ENCODE data around the gene GRIN3B.
A peak's percentile ranks its signal among the peaks of the same experiment; 100 is the strongest.
"Not testable (repeated sequence)": the region's sequence is repeated elsewhere in the genome, so short reads cannot be mapped to it uniquely, and the experiment has no call there.

Gene GRIN3B

DNA sequence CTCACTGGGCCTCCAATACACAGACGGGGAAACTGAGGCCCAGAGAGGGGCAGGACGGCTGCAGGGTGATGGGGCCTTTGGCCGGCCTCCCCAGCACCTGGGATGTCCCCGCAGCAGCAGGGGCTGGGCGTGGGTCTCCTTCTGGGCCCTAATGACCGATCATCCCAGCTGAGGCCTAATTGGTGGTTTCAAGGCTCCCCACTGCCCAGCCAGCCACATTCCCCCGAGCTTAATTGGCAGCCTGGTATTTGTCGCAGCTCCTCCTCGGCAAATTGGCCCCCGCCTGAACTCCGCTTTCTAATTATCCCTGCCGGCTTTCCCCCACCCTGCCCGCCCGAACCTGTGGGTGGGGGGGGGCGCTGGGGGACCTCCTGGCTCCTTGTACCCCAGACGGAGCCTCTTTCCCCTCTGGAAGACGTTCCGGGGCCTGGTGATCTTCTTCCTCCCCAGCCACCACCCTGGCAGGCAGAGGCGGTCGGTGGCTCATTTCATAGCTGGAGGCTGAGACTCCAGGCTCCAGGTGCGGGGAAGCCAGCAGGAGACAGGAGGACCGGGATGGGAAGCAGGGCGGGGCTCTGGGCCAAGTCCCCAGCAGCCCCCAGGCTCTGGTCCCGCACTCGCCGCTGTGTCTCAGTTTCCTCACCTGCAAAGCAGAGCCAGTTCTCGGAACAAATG is 43.3 kb upstream of the GRIN3B start:
- TF ChIP-seq ZSCAN30 (tag by site-specific recombination; IDR thresholded peaks at IDR 0.05) (peak; percentile 92), SP7 (tag by site-specific recombination; IDR thresholded peaks at IDR 0.05) (peak; percentile 64; the same call in 1 of the 2 replicates), ZNF521 (tag by site-specific recombination; IDR thresholded peaks at IDR 0.05) (no peak), ZNF585B (tag by site-specific recombination; IDR thresholded peaks at IDR 0.05) (no peak)
- TF ChIP-seq, protein P1, sequence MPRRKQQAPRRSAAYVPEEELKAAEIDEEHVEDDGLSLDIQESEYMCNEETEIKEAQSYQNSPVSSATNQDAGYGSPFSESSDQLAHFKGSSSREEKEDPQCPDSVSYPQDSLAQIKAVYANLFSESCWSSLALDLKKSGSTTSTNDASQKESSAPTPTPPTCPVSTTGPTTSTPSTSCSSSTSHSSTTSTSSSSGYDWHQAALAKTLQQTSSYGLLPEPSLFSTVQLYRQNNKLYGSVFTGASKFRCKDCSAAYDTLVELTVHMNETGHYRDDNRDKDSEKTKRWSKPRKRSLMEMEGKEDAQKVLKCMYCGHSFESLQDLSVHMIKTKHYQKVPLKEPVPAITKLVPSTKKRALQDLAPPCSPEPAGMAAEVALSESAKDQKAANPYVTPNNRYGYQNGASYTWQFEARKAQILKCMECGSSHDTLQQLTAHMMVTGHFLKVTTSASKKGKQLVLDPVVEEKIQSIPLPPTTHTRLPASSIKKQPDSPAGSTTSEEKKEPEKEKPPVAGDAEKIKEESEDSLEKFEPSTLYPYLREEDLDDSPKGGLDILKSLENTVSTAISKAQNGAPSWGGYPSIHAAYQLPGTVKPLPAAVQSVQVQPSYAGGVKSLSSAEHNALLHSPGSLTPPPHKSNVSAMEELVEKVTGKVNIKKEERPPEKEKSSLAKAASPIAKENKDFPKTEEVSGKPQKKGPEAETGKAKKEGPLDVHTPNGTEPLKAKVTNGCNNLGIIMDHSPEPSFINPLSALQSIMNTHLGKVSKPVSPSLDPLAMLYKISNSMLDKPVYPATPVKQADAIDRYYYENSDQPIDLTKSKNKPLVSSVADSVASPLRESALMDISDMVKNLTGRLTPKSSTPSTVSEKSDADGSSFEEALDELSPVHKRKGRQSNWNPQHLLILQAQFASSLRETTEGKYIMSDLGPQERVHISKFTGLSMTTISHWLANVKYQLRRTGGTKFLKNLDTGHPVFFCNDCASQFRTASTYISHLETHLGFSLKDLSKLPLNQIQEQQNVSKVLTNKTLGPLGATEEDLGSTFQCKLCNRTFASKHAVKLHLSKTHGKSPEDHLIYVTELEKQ (tag by site-specific recombination; IDR thresholded peaks at IDR 0.05; ENCODE audit: borderline replicate concordance) = 0 out of 2 replicates have a peak, but pooled peaks have one; percentile 19
- TF ChIP-seq, protein P2, sequence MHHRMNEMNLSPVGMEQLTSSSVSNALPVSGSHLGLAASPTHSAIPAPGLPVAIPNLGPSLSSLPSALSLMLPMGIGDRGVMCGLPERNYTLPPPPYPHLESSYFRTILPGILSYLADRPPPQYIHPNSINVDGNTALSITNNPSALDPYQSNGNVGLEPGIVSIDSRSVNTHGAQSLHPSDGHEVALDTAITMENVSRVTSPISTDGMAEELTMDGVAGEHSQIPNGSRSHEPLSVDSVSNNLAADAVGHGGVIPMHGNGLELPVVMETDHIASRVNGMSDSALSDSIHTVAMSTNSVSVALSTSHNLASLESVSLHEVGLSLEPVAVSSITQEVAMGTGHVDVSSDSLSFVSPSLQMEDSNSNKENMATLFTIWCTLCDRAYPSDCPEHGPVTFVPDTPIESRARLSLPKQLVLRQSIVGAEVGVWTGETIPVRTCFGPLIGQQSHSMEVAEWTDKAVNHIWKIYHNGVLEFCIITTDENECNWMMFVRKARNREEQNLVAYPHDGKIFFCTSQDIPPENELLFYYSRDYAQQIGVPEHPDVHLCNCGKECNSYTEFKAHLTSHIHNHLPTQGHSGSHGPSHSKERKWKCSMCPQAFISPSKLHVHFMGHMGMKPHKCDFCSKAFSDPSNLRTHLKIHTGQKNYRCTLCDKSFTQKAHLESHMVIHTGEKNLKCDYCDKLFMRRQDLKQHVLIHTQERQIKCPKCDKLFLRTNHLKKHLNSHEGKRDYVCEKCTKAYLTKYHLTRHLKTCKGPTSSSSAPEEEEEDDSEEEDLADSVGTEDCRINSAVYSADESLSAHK (tag by site-specific recombination; IDR thresholded peaks at IDR 0.05) = peak; percentile 100
- Histone ChIP-seq H3K36me3 (ENCODE audit: control insufficient read depth in 2 of 2, insufficient read depth in 1 of 2, low read length in 2 of 2) (peaks cover 0 to 12% of the 10 kb centered on the region in 2 experiments; a peak in 1 of 3 replicates), H3K4me1 (ENCODE audit: control insufficient read depth, insufficient read depth, low read length) (no peaks in the 10 kb centered on the region), H3K27ac (ENCODE audit: extremely low read depth, low read depth, low read length) (no peak overlapping the region), H3K4me3 (ENCODE audit: low read depth, low read length) (no peak overlapping the region), H3K9me3 (ENCODE audit: control insufficient read depth, insufficient read depth, low read depth, low read length) (no peaks in the 10 kb centered on the region)
- ChIA-PET CTCF (no interaction called here), POLR2A (interaction anchor here (1.1 kb wide), 1 partner anchor 280 kb away, joined by 4 read pairs; no protein-coding TSS in a partner anchor)

DNA sequence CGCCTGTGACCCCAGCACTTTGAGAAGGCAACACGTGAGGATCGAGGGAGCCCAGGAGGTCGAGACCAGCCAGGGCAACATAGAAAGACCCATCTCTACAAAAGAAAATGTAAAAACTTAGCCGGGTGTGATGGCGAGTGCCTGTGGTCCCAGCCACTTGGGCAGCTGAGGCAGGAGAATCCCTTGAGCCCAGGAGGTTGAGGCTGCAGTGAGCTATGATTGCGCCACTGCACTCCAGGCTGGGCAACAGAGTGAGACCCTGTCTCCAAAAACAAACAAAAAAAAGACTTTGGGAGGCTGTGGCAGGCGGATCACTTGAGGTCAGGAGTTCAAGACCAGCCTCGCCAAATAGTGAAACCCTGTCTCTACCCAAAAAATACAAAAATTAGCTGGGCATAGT is 42.6 kb upstream of the GRIN3B start:
- not testable (repeated sequence) for H3K9me3 ChIP-seq (ENCODE audit: control insufficient read depth, insufficient read depth, low read depth, low read length); H3K4me3 ChIP-seq (ENCODE audit: low read depth, low read length); H3K4me1 ChIP-seq (ENCODE audit: control insufficient read depth, insufficient read depth, low read length); H3K27ac ChIP-seq (ENCODE audit: extremely low read depth, low read depth, low read length)
- POLR2A ChIA-PET = interaction anchor here (1.1 kb wide), 1 partner anchor 280 kb away, joined by 4 read pairs; no protein-coding TSS in a partner anchor
- H3K36me3 ChIP-seq (ENCODE audit: control insufficient read depth in 2 of 2, insufficient read depth in 1 of 2, low read length in 2 of 2) = peaks cover 0 to 12% of the 10 kb centered on the region in 2 experiments; a peak in 1 of 3 replicates
- TF ChIP-seq KLF1 (tag by site-specific recombination; IDR thresholded peaks at IDR 0.05) (0 out of 2 replicates have a peak, but pooled peaks have one; percentile 11), ZNF121 (tag by site-specific recombination; IDR thresholded peaks at IDR 0.05) (peak; percentile 96)
- CTCF ChIA-PET = interaction anchor here (0.6 kb wide), 1 partner anchor 20 kb away, joined by 3 read pairs; no protein-coding TSS in a partner anchor

DNA sequence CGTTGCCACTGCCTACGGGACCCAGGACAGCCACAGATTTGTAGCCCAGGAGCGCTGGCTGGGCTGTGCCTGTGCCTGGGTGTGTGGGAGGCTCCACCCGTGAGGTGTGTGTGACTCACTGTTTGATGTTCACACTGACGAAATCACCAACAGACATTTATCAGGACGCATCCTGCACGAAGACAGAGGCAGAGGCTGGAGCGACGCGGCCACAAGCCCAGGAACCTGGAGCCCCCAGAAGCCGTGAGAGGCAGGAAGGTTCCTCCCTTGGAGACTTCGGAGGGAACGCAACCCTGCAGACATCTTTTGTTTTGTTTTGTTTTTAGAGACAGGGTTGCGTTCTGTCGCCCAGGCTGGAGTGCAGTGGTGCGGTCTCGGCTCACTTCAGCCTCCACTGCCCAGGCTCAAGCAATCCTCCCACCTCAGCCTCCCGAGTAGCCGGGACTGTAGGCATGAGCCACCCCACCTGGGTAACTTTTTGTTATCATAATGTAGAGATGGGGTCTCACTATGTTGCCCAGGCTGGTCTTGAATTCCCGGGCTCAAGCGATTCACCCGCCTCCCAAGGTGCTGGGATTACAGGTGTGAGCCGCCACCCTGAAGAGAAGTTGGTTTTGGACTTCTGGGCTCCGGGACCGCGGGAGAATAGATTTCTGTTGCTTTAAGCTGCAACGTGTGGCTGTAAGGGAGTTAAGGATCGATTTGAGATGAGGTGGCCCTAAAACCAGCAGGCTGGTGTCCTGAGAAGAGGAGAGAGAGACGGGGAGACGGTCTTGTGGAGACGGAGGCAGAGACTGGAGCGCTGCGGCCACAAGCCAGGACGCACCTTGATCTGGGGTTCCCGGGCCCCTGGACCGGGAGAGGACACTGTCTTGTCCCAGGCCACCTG is 41.0 kb upstream of the GRIN3B start:
- Histone ChIP-seq H3K4me1 (ENCODE audit: control insufficient read depth, insufficient read depth, low read length) (no peaks in the 10 kb centered on the region), H3K4me3 (ENCODE audit: low read depth, low read length) (no peak overlapping the region), H3K36me3 (ENCODE audit: control insufficient read depth in 2 of 2, insufficient read depth in 1 of 2, low read length in 2 of 2) (peaks cover 0 to 25% of the 10 kb centered on the region in 2 experiments; a peak in 1 of 3 replicates), H3K9me3 (ENCODE audit: control insufficient read depth, insufficient read depth, low read depth, low read length) (no peaks in the 10 kb centered on the region), H3K27ac (ENCODE audit: extremely low read depth, low read depth, low read length) (no peak overlapping the region)
- ChIA-PET CTCF (interaction anchor here (0.6 to 0.9 kb wide), 2 partner anchors 15 to 23 kb away, joined by 3 read pairs; no protein-coding TSS in a partner anchor), POLR2A (no interaction called here)
- TF ChIP-seq, protein P3, sequence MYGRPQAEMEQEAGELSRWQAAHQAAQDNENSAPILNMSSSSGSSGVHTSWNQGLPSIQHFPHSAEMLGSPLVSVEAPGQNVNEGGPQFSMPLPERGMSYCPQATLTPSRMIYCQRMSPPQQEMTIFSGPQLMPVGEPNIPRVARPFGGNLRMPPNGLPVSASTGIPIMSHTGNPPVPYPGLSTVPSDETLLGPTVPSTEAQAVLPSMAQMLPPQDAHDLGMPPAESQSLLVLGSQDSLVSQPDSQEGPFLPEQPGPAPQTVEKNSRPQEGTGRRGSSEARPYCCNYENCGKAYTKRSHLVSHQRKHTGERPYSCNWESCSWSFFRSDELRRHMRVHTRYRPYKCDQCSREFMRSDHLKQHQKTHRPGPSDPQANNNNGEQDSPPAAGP (tag by site-specific recombination; IDR thresholded peaks at IDR 0.05) = peak; percentile 42; the same call in 1 of the 2 replicates
- no peak for TF ChIP-seq ZNF19 (tag by site-specific recombination; IDR thresholded peaks at IDR 0.05; ENCODE audit: low read depth)
- TF ChIP-seq KLF16 (tag by site-specific recombination; IDR thresholded peaks at IDR 0.05) = no peak
- TF ChIP-seq ZNF623 (tag by site-specific recombination; IDR thresholded peaks at IDR 0.05) = no peak
- TF ChIP-seq, protein P4, sequence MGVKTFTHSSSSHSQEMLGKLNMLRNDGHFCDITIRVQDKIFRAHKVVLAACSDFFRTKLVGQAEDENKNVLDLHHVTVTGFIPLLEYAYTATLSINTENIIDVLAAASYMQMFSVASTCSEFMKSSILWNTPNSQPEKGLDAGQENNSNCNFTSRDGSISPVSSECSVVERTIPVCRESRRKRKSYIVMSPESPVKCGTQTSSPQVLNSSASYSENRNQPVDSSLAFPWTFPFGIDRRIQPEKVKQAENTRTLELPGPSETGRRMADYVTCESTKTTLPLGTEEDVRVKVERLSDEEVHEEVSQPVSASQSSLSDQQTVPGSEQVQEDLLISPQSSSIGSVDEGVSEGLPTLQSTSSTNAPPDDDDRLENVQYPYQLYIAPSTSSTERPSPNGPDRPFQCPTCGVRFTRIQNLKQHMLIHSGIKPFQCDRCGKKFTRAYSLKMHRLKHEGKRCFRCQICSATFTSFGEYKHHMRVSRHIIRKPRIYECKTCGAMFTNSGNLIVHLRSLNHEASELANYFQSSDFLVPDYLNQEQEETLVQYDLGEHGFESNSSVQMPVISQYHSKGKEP (tag by site-specific recombination; IDR thresholded peaks at IDR 0.05) = no peak
- TF ChIP-seq, protein P2 (tag by site-specific recombination; IDR thresholded peaks at IDR 0.05) = no peak
- no peak for TF ChIP-seq ZEB2 (tag by site-specific recombination; IDR thresholded peaks at IDR 0.05)
- TF ChIP-seq ZNF621 (tag by site-specific recombination; IDR thresholded peaks at IDR 0.05) = no peak
- TF ChIP-seq EGR2 (tag by site-specific recombination; IDR thresholded peaks at IDR 0.05; ENCODE audit: low read depth) = peak; percentile 83
